Measurements from ENCODE around the gene TMED10. TPM values are rescaled to one million over a fixed set of nuclear protein-coding genes. Genes with fewer than 3 reads are reported as not detected.

Gene TMED10
- total and polyA plus RNA-seq, 2 donors (not counting 1 experiment from before 2014, with no cell fraction given), result 223 to 333 TPM

- no peak overlapping the region for H3K4me3 ChIP-seq (replicated peaks in 1 of 4; ENCODE audit: control extremely low read depth in 1 of 4, insufficient read depth in 1 of 4, low read depth in 3 of 4, low read length in 4 of 4)
- no peaks in the 10 kb centered on the region for H3K9me3 ChIP-seq (ENCODE audit: control insufficient read depth, insufficient read depth, low read depth, low read length)
- H3K27me3 ChIP-seq (ENCODE audit: control insufficient read depth, insufficient read depth, low read length), result no peaks in the 10 kb centered on the region
- no peaks in the 10 kb centered on the region for H3K79me2 ChIP-seq (ENCODE audit: control insufficient read depth, insufficient read depth, low read length)
- peaks cover 3% of the 10 kb centered on the region for H3K36me3 ChIP-seq (ENCODE audit: control insufficient read depth, insufficient read depth, low read length)
- TF ChIP-seq EZH2 (IDR thresholded peaks at IDR 0.05; ENCODE audit: low read length, missing control alignments) (no peak), CTCF (conservative IDR thresholded peaks at IDR 0.05 in 1 of 2, IDR thresholded peaks at IDR 0.05 in 1 of 2; ENCODE audit: low read depth in 1 of 2, low read length in 2 of 2) (no peak)
- no peak overlapping the region for H2AFZ ChIP-seq (ENCODE audit: low read length)
- H4K20me1 ChIP-seq (ENCODE audit: control insufficient read depth, extremely low read depth, insufficient read depth, low read length), result no peaks in the 10 kb centered on the region
- H3K27ac ChIP-seq (ENCODE audit: insufficient read depth, low read length), result no peak overlapping the region
- DNase-seq (ENCODE audit: low read depth in 2 of 2), result no peak
- no peak overlapping the region for H3K4me2 ChIP-seq (ENCODE audit: extremely low read depth, insufficient read depth, low read length)
- H3K9ac ChIP-seq (ENCODE audit: insufficient read depth, low read length), result no peak overlapping the region
- H3K4me1 ChIP-seq (ENCODE audit: control insufficient read depth, extremely low read depth, insufficient read depth, low read length), result no peaks in the 10 kb centered on the region
These were observed 94.7 kb downstream of the TMED10 start for GRCh38 chr14:75081660-75082229.

Other genes starting within 250 kb of the TMED10 start
- gene PGF, start 221.0 kb downstream of the TMED10 start, total RNA-seq, result 4.6 and 7.6 TPM in 2 replicates
- gene PGF, start 221.0 kb downstream of the TMED10 start, polyA plus RNA-seq, result 0.84 and 1.1 TPM in 2 replicates
- 30.2 and 34.2 TPM in 2 replicates for gene EIF2B2, start 173.7 kb downstream of the TMED10 start, total RNA-seq
- 83.6 and 120 TPM in 2 replicates for gene EIF2B2, start 173.7 kb downstream of the TMED10 start, polyA plus RNA-seq
- 37.5 and 53.8 TPM in 2 replicates for gene MLH3, start 125.1 kb downstream of the TMED10 start, total RNA-seq
- gene MLH3, start 125.1 kb downstream of the TMED10 start, polyA plus RNA-seq, result 9.5 and 12.2 TPM in 2 replicates
- gene ACYP1, start 112.6 kb downstream of the TMED10 start, total RNA-seq, result 7.4 and 14.5 TPM in 2 replicates
- 13.7 and 18.7 TPM in 2 replicates for gene ACYP1, start 112.6 kb downstream of the TMED10 start, polyA plus RNA-seq
- gene ZC2HC1C, start 107.0 kb downstream of the TMED10 start, total RNA-seq, result 1.5 and 1.8 TPM in 2 replicates
- gene ZC2HC1C, start 107.0 kb downstream of the TMED10 start, polyA plus RNA-seq, result 0.88 and 0.90 TPM in 2 replicates
- gene NEK9, start 49.6 kb downstream of the TMED10 start, total RNA-seq, result 81.3 and 91.7 TPM in 2 replicates
- 50.5 and 63.4 TPM in 2 replicates for gene NEK9, start 49.6 kb downstream of the TMED10 start, polyA plus RNA-seq
- gene FOS, start 102.2 kb upstream of the TMED10 start, total RNA-seq, result 71.4 and 178 TPM in 2 replicates
- 24.6 and 347 TPM in 2 replicates for gene FOS, start 102.2 kb upstream of the TMED10 start, polyA plus RNA-seq